HG03103 (cell line): ENCODE results near the gene ULK2.
"Not testable (repeated sequence)": the region's sequence is repeated elsewhere in the genome, so short reads cannot be mapped to it uniquely, and the experiment has no call there.

Experiments used
- ATAC-seq: cut with Tn5 transposase; IDR thresholded peaks from one replicate; pipeline ENCODE4 v1.9.1; 2021; ENCODE audit warnings: low read depth; ENCODE audit not compliant: unreplicated experiment

Gene ULK2

GRCh38 chr17:19868079-19868395 lies 301 bp upstream of the ULK2 start:
- ATAC-seq = no peak

- ATAC-seq = no peak
These were observed 732 bp downstream of the ULK2 start for GRCh38 chr17:19867079-19867328.

GRCh38 chr17:19865021-19865420 lies 2.7 kb downstream of the ULK2 start:
- ATAC-seq = no peak

DNA sequence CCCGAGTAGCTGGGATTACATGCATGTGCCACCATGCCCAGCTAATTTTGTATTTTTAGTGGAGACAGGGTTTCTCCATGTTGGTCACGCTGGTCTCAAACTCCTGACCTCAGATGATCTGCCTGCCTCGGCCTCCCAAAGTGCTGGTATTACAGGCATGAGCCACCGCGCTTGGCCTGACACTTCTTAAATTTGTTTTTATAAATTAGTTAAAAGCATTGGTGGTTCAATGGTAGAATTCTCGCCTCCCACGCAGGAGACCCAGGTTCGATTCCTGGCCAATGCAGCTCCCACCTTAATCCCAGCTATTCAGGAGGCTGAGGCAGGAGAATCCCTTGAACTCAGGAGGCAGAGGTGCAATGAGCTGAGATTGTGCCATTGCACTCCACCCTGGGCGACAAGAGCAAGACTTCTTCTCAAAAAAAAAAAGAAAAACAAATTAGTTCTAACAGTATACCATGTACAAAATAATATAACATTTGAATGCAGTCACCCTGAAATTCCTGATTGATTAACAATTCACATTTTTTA lies 7.0 kb downstream of the ULK2 start:
- ATAC-seq = not testable (repeated sequence)

DNA sequence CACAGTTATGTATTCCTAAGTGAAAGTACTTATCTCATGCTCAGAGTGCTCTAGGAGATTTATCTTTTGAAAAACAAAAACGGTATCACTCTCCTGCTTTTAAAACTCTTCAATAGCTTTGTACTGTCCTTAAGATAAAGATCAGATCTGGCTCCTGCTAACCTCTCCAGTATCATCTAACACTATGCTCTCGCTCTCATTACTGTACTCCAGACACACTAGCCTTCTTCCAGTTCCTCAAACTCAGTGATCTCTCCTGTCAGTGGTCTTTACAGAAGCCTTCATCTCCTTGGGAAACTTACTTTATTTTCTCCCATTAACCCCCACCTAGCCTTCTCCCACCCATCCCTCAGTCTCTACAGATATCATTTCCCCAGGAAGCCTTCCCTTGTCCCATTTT lies 10.1 kb downstream of the ULK2 start:
- ATAC-seq = no peak

- no peak for ATAC-seq
These were observed 33.8 kb downstream of the ULK2 start for GRCh38 chr17:19833914-19834313.

GRCh38 chr17:19830061-19830460 lies 37.7 kb downstream of the ULK2 start:
- ATAC-seq = no peak

- ATAC-seq = no peak
These were observed 55.3 kb downstream of the ULK2 start for GRCh38 chr17:19812407-19812806.

GRCh38 chr17:19805006-19805405 lies 62.7 kb downstream of the ULK2 start:
- ATAC-seq = no peak

- no peak for ATAC-seq
These were observed 67.2 kb downstream of the ULK2 start for GRCh38 chr17:19800571-19800970.

DNA sequence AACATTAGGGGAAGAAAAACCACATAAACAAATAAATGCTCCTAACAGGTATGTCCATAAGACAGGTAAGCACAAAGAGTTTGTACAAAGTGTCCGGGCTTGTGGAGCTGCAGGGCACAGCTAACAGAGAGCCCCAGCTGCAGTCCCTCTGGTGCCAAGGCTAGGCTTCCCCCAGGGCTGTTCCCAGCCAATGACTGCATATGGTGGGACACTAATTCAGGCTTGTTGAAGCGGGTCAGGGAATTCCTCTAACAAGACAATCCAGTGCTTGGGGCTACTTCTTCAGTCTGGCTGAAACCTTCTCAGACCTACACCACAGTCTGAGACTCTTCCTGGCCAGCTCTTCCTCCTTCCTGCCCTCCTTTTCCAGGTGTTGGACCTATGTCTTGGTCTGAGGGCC lies 67.9 kb downstream of the ULK2 start:
- ATAC-seq = no peak

DNA sequence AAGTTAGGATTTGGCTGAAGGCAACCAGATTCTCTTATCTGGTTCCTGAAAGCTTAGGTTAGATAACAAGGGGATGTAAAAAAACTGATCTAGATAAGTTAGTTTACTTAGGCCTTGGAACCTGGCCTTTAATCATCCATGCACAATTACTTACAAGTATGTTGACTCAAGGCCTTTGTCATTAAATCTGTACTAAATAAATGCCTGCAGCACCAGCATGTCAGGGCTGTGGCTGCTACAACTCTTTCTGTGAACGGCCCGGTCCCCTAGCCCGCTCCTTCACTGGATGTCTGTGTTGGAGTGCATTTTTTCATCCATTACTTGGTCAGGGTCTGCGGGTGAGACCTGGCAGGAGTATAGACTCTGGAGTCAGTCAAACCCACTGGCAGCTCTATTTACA lies 71.3 kb downstream of the ULK2 start:
- no peak for ATAC-seq

DNA sequence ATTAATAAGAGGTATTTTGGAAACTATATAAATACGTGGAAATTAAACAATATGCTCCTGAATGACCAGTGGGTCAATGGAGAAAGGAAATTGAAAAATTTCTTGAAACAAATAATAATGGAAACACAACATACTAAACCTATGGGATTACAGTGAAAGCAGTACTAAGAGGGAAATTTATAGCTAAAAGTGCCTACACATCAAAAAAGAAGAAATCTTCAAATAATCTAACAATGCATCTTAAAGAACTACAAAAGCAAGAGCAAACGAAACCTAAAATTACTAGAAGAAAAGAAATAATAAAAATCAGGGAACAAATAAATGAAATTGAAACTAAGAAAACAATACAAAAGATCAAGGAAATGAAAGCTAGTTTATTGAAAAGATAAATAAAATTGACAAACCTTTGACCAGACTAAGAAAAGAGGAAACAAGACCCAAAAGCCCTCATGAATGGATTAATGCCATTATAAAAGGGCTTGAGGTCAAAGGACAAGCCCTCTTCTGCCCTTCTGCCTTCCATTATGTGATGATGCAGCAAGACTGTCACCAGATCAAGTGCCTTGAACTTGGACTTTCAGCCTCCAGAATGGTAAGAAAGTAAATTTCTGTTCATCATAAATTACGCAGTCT lies 75.7 kb downstream of the ULK2 start:
- no peak for ATAC-seq

DNA sequence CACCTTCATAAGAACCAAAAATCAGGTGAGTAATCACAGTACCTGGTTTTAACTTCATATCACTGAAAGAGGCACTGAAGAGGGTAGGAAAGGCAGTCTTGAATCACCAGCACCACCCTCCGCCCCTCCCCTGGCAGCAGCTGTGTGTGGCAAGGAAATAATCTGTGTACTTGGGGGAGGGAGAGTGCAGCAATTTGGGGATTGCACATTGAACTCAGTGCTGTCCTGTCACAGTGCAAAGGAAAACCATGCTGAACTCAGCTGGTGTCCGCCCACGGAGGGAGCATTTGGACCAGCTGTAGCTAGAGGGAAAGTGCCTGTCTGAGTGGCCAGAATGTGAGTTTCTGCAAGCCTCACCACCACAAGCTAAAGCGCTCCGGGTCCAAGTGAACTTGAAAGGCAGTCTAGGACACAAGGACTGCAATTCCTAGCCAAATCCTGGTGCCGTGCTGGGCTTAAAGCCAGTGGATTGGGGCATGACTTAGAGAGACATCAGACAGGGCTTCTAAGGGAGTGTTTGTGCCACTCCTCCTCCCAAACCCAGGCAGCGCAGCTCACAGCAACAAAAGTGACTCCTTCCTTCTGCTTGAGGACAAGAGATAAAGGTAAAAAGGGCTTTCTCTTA lies 79.9 kb downstream of the ULK2 start:
- ATAC-seq = no peak

DNA sequence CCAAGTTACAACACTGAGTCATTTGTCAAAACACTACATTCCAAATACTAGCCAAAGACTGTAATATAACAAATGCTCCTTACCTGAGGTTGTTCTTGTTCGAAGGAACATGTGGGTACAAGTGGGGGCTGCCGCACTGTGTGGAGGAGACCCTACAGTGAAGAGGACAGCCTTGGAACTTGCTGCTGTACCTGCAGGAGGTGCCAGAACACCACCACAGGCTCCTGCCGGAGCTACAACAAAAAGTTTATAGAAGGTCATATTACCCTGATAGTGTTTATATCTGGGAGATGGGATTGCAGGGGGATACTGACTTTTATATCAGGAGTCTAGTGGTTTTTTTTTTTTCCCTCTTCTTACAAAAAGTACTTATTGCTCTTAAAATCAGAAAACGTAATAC lies 81.9 kb downstream of the ULK2 start:
- no peak for ATAC-seq

DNA sequence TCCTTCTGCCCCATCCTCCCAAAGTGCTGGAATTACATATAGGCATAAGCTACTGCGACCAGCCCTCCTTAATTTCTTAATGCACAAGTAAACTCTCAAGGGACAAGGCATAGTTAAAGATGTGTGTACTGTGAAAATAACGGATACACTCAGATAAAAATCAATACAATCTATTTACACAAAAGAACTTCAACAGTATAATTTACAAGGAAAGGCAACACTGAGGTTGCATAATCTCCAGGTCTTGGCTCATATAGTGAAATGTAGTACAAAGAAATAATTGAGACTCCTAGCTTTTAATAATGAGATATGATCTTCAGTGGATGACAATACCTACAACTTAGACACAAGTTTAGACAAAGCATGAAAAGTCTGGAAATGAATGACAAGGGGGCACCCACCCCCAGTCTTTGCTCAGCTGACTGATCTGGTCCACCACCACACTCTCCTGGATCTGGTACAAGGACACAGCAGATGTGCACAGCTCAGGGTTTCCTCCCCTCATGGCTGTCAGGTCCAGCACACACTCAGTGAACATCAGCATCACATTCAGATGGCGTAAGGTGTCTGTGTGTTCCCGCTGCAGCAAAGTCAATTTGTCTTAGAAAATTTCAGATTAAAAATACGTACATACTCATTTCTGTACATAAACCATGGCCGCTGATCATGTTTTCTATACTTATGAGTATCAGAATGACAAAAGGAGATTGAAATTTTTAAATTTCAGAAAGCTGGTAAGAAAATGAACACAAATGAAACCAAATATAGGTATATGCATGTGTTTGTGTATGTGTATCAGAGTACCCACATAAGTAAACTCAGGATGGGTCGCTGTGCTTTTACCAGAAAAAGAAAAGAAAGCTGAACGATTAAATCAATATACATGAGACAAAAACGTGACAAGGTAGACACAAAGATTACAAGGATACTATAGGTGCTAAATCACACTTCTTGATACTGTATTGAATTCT lies 86.0 kb downstream of the ULK2 start:
- no peak for ATAC-seq

GRCh38 chr17:19780846-19781245 lies 86.9 kb downstream of the ULK2 start:
- ATAC-seq = no peak

DNA sequence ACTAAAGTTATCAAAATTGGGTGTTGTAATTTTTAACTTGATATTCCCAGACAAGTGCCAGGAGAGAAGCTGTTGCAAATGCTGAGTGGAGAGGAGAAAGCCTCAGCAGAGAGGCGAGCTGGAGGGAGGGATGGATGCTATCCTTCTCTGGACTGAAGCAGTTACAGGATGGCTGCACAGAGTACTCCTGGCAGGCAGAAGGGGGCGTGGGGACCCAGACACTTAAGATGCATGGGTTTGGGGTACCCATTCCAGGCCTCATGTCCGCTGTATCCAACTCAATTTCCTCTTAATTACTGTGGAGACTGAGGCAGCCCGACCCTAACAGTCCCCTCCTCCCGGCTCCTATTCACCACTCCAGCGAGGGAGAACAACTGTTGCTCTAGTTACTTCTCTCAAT lies 94.2 kb downstream of the ULK2 start:
- ATAC-seq = no peak

DNA sequence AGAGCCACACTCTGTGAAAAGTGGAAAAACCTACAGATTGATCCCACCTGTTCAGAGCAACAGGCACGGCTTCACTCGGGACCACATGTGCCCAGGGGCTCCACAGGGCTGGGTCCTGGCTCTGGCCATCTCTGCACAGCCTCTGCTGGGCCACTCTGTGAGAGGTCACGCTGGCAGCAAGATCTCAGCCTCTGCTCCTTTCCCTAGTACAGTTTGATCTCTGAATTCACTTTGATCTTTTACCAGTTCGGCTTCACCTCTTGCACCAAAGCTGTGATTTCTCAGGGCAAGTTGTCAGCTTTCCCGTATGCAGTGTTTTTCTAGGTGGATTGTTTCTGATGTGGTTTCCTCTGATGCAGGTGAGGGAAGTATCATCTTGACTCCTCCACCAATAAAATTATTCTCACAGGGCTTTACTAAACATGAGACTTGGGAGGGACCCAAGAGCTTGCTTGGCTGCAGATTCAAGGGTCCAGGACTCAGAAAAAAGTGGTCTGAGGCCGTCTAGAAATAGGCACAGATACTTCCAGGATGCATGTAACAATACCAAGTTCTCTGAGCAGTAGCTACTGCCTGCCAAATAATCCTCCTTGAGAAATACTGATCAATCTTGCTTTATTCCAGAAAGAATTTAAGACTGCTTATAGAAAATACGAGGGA lies 95.6 kb downstream of the ULK2 start:
- no peak for ATAC-seq

DNA sequence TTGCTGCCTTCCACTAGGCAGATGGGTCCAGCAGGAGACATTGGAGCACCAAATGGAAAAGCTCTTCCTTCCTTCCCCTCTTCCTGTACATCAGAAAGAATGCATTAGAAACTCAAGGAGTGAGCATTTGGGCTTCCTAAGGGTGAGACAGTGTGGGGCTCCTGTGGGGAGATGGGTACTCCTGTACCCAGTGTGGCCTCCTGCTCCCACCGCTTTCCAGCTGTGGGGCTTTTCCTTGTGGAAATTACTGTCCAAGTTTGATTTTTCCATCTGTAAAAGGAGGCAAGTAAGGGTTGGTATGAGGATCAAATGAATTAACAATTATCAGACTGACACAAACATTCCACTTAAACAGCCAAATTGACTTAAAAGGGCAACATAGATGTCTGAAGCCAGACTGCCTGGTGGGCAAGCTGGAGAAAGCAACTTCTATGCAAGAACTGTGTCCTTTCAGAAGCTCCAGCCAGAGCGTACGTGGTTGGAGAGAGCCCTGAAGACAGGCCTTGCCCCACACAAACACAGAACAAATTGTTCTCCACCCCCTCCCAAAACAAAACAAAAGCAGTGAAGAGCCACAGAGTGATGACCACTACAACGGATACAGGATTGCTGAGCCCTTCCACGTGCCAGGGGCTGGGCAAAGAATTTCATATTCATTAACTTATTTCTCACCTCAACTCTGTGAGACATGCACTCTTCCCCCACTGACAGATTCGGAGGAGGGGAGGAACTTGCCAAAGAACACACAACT lies 96.6 kb downstream of the ULK2 start:
- ATAC-seq = no peak
